ENCODE data around the gene RPP25L. TPM values are rescaled to one million over a fixed set of nuclear protein-coding genes. Genes with fewer than 3 reads are reported as not detected.

The RPP25L gene, protein sequence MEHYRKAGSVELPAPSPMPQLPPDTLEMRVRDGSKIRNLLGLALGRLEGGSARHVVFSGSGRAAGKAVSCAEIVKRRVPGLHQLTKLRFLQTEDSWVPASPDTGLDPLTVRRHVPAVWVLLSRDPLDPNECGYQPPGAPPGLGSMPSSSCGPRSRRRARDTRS
- total RNA-seq (2012; rRNA removed) (13.3 and 20.4 TPM in 2 replicates), polyA plus RNA-seq (2012; rRNA removed) (26.3 and 27.6 TPM in 2 replicates), Bru-seq, nascent RNA (percentile 52 among the genes with signal in this experiment), BruChase-seq, experiment 1, labeled RNA remaining after a 6-hour chase (percentile 50 among the genes with signal in this experiment), BruChase-seq, experiment 2, labeled RNA remaining after a 2-hour chase (percentile 45 among the genes with signal in this experiment)
- 39.7 and 47.9 TPM in 2 replicates for polyA plus RNA-seq (2012; cell fraction: cytosol; rRNA removed)
- 8.7 and 19.9 TPM in 2 replicates for polyA plus RNA-seq (2012; cell fraction: nucleus; rRNA removed; ENCODE audit: low replicate concordance)
- long read RNA-seq, transcript RPP25L-202 (2 exons, 888 nt): major isoform, 7 of 12 reads
- long read RNA-seq, partial matches to known transcripts: 0 of 12 reads
- long read RNA-seq, other reads (novel, unspliced or antisense): 2 of 12 reads

DNA sequence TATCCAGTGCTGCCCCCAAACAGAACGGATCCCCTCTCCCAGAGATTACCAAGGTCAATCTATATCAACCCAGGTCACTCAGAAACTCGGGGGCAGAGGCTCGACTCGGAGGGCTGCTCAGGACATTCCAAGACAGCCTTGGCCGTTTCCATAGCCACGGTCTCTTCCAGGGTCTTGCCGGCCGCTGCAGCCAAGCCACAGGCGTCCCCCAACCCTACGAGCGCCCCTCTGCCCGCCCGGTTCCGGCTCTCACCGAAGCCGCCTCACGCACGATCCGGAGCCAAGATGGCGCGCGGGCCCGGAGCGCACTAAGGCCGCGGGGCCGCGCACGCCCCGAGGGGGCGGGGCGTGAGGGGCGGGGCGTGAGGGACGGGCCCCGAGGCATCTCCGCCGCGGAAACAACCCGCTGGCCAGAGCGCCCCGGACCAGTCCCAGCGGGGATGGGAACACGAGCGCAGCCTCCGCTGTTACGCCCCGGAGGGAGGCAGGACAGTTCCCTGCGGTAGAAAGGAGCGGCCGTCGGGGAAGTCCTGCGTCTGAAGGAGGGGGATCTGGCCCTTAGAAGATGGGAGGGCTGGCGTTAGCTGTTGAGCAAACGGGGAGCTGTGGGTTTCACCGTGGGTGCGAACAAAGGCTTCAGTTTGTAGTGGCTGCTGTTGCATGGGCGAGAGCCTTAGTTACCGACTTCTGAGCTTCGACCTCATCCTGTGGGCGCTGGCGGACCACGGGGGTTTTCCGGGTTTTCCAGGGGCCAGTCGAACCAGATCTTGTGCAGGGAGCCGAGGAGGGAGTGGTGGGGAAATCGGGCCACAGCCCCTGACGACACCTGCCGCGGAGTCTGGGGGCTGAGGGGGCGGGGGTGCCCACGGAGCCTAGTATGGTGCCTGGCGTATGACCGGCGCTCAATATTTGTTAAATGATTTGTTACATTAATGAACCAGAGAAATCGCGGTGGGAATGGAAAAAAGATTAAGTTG is at the start of gene RPP25L:
Gene RPP25L, minus strand, starts transcription at position 287 of the 977 bp plus-strand sequence. CDS start 801 bp downstream, outside the sequence.
- dilution Hi-C loops (cut with HindIII; ENCODE audit: low sequenced_read_pairs, unreplicated experiment): no loop called here
- Histone ChIP-seq H4K20me1 (ENCODE audit: insufficient read depth, low read length) (no peaks in the 10 kb centered on the region), H3K36me3 (ENCODE audit: control insufficient read depth, insufficient read depth, low read length) (peaks cover 15% of the 10 kb centered on the region), H3K9me3 (ENCODE audit: control insufficient read depth, insufficient read depth, low read length) (no peaks in the 10 kb centered on the region), H2AK5ac (ENCODE audit: low read depth, low read length) (peak within 1 kb of the TSS; percentile 75), H3K4me3 (ENCODE audit: insufficient read depth, low read depth, low read length) (peak within 1 kb of the TSS; percentile 69), H4K5ac (ENCODE audit: low read depth, low read length) (peak within 1 kb of the TSS; percentile 74), H3K4me2 (ENCODE audit: low read depth, low read length) (peak within 1 kb of the TSS; percentile 89), H3K9ac (ENCODE audit: low read depth, low read length) (peak within 1 kb of the TSS; percentile 92), H3K4me1 (ENCODE audit: control insufficient read depth, insufficient read depth, low read length) (peaks cover 6% of the 10 kb centered on the region; the same call in 1 of the 2 replicates), H2BK120ac (ENCODE audit: low read depth, low read length) (0 out of 2 replicates have a peak within 1 kb of the TSS, but pooled peaks have one; percentile 44), H3K27ac (ENCODE audit: insufficient read depth, low read length) (peak within 1 kb of the TSS; percentile 74), H2BK20ac (ENCODE audit: low read depth, low read length) (no peak within 1 kb of the TSS), H2BK15ac (ENCODE audit: low read depth, low read length) (no peak within 1 kb of the TSS), H2BK5ac (ENCODE audit: low read depth, low read length, poor library complexity, severe bottlenecking) (peak within 1 kb of the TSS; percentile 66), H3K27me3 (ENCODE audit: control insufficient read depth, insufficient read depth, low read length) (no peaks in the 10 kb centered on the region), H3K18ac (ENCODE audit: low read depth, low read length) (peak within 1 kb of the TSS; percentile 65), H3K9me1 (ENCODE audit: insufficient read depth, low read length) (peaks cover 12% of the 10 kb centered on the region), H2AK9ac (replicated peaks; ENCODE audit: low read depth, low read length, poor library complexity) (peak within 1 kb of the TSS; percentile 90), H3K23ac (ENCODE audit: low read depth, low read length) (peak within 1 kb of the TSS; percentile 90), H3K4ac (ENCODE audit: low read depth, low read length) (peak within 1 kb of the TSS; percentile 94), H3K79me1 (ENCODE audit: low read depth in 1 of 2, low read length in 2 of 2) (peaks cover 8 to 18% of the 10 kb centered on the region in 2 experiments), H2AFZ (replicated peaks; ENCODE audit: low read length, poor library complexity) (peak within 1 kb of the TSS; percentile 97), H4K91ac (ENCODE audit: insufficient read depth, low read depth, low read length) (peak within 1 kb of the TSS; percentile 78), H4K8ac (ENCODE audit: low read depth in 2 of 2, low read length in 2 of 2) (peak within 1 kb of the TSS; percentile 92 to 99), H3K14ac (replicated peaks; ENCODE audit: low read depth, low read length) (peak within 1 kb of the TSS; percentile 98), H3K56ac (ENCODE audit: extremely low read depth, insufficient read depth, low read length) (peak within 1 kb of the TSS; percentile 80; the same call in 1 of the 2 replicates)
- ChIA-PET POLR2A (ENCODE audit: unreplicated experiment) (no interaction called here), CTCF (interaction anchor here (0.9 to 1.1 kb wide), 2 partner anchors 22 to 208 kb away, joined by 3 read pairs; no protein-coding TSS in a partner anchor)
- TF ChIP-seq SMC3 (IDR thresholded peaks at IDR 0.05; ENCODE audit: low read depth, low read length): no peak
- TF ChIP-seq RCOR1 (IDR thresholded peaks at IDR 0.05; ENCODE audit: insufficient replicate concordance, low read length): no peak
- TF ChIP-seq RAD21 (IDR thresholded peaks at IDR 0.05; ENCODE audit: low read length): no peak
- peak; percentile 72 for TF ChIP-seq POLR2A (IDR thresholded peaks at IDR 0.05; ENCODE audit: low read depth, low read length)
- no peak for TF ChIP-seq MAFK (IDR thresholded peaks at IDR 0.05; ENCODE audit: low read depth, low read length)
- TF ChIP-seq MAZ (IDR thresholded peaks at IDR 0.05; ENCODE audit: borderline replicate concordance, low read depth, low read length): peak; percentile 76; the same call in 1 of the 2 replicates
- TF ChIP-seq FOS (IDR thresholded peaks at IDR 0.05; ENCODE audit: low read depth, low read length): no peak
- intact Hi-C loops (cut with micrococcal nuclease): loop anchor here (1.0 kb wide), 2 partner anchors 22 to 90 kb away; no protein-coding TSS in a partner anchor
- ATAC-seq (ENCODE audit: low read depth): peak; percentile 99
- in situ Hi-C loops (cut with MboI; ENCODE audit: low sequenced_read_pairs): no loop called here
- peak; percentile 78 for DNase-seq
- BruUV-seq (replicated peaks): no TSS peak
- 1% methylated on average over 38 of the region's 77 CpGs; no CpG with 5 or more reads in 1 of the 2 experiments for WGBS, 2 experiments (ENCODE audit: extremely low coverage in 2 of 2, insufficient read length in 1 of 2)

Measured in IMR-90 (cell line).